BE2C (cell line): ENCODE data around the gene MMP20.

ENCODE experiments used
- DNase-seq: peaks from one replicate; pipeline ENCODE4 v3.0.0-alpha.2; 2020
- H3K27me3 ChIP-seq: fragments of 250-450 bp; sonication (Bioruptor Pico); 2 replicates; pipeline ENCODE4 v1.5.1; 2020; ENCODE audit warnings: mild to moderate bottlenecking
- H3K36me3 ChIP-seq: fragments of 250-450 bp; sonication (Bioruptor Pico); 2 replicates; pipeline ENCODE4 v1.5.1; 2020; ENCODE audit warnings: mild to moderate bottlenecking
- H3K4me1 ChIP-seq: fragments of 250-450 bp; sonication (Bioruptor Pico); 2 replicates; pipeline ENCODE4 v1.5.1; 2020
- H3K4me3 ChIP-seq: 2 replicates; pipeline ENCODE4 v1.5.1; 2011; ENCODE audit warnings: low read depth, low read length
- H3K9me3 ChIP-seq: fragments of 250-450 bp; sonication (Bioruptor Pico); 2 replicates; pipeline ENCODE4 v1.5.1; 2020
- CTCF ChIP-seq: IDR thresholded peaks from 2 replicates; pipeline ENCODE4 v1.5.1; 2012; ENCODE audit warnings: mild to moderate bottlenecking, low read depth, low read length

The MMP20 gene

DNA sequence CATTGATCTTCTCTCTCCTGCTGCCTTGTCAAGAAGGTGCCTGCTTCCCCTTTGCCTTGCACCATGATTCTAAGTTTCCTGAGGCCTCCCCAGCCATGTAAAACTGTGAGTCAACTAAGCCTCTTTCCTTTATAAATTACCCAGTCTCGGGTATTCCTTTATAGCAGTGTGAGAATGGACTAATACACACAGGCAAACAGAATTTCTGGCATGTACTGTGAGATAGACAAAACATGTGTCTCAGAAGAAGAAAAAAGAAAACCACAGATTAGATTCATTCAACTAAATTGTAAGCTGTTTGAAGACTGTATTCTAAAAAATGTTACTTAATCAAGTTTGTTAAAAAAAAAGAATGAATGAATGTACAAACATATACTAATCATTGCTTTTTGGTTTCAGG, 1.5 kb upstream of the MMP20 start:
- no peak overlapping the region for H3K4me3 ChIP-seq
- no peaks in the 10 kb centered on the region for H3K9me3 ChIP-seq
- H3K27me3 ChIP-seq: peaks cover 8% of the 10 kb centered on the region
- no peaks in the 10 kb centered on the region for H3K4me1 ChIP-seq
- H3K36me3 ChIP-seq: no peaks in the 10 kb centered on the region
- no peak for DNase-seq
- TF ChIP-seq CTCF: no peak

DNA sequence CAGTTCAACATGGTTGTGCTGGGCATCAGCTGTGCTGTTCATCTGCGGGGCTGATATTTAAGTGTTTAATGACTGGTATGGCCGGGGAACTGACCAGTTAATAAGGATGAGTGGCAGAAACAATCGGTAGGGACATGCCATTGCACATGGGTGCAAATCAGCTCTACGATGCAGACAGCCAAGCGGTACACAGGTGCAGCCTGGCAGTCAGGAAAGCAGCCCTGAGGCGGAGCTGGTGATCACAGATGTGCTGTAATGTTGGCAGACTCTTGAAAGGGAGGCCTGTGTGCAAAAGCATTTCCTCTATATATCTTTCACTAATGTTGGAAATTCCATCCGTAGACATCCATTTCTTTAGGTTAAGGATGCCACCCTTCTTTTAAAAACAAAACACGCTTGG, 1.1 kb downstream of the MMP20 start:
- no peak overlapping the region for H3K4me3 ChIP-seq
- no peak for TF ChIP-seq CTCF
- no peak for DNase-seq
- no peaks in the 10 kb centered on the region for H3K9me3 ChIP-seq
- H3K36me3 ChIP-seq: no peaks in the 10 kb centered on the region
- peaks cover 3% of the 10 kb centered on the region; the same call in 1 of the 2 replicates for H3K27me3 ChIP-seq
- H3K4me1 ChIP-seq: no peaks in the 10 kb centered on the region

DNA sequence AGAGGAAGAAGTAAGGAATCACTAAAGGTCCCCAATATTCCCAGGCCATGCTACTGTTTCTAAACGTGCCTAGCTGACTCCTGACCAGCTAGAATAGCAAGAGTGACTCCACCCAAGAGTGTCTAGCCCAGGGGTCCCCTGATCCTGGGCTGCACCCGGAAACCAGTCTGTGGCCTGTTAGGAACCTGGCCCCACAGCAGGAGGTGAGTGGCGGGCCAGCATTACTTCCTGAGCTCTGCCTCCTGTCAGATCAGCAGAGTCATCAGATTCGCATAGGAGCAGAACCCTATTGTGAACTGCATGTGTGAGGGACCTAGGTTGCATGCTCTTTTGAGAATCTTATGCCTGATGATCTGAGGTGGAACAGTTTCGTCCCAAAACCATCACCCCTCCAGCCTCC, 2.0 kb downstream of the MMP20 start:
- Histone ChIP-seq H3K4me3 (no peak overlapping the region), H3K36me3 (no peaks in the 10 kb centered on the region), H3K4me1 (no peaks in the 10 kb centered on the region), H3K27me3 (no peaks in the 10 kb centered on the region), H3K9me3 (no peaks in the 10 kb centered on the region)
- no peak for DNase-seq
- no peak for TF ChIP-seq CTCF

GRCh38 chr11:102622258-102622657, 2.9 kb downstream of the MMP20 start:
- no peaks in the 10 kb centered on the region for H3K27me3 ChIP-seq
- no peaks in the 10 kb centered on the region for H3K9me3 ChIP-seq
- TF ChIP-seq CTCF: no peak
- no peaks in the 10 kb centered on the region for H3K4me1 ChIP-seq
- H3K4me3 ChIP-seq: no peak overlapping the region
- H3K36me3 ChIP-seq: no peaks in the 10 kb centered on the region
- no peak for DNase-seq

DNA sequence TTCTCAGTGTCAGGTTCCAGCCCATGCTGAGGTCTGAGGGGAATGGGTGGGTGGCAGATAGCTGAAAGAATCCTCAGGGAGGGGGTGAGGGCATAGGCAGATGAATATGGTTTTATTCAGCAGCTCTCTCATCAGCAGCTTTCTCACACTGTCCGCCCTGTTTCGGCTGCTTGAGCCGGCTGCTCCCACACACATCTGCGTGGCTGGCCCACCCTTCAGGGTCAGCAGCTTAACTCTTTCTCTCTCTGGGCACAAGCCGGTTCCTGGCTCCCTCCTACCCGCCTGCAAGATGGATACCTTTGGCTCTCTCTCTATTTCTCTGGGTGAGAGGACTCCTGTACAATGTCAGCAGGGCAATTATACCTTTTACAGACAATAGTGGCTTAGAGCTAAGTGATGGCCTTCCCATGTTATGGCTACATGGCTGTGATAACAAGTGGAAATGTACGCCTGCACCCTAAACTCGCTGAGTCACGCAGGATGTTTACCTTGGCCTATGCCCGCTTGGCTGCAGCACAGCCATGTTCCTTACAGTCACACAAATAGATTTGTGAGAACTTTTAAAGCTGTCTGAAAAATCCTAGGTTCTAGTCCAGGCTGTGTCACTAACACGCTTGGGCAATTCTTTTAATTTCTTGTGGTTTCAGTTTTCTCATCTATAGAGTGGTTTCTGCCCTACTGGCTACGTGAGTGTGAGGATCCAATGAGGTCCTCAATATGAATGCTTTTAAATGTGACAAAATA, 4.1 kb downstream of the MMP20 start:
- no peaks in the 10 kb centered on the region for H3K27me3 ChIP-seq
- DNase-seq: no peak
- H3K9me3 ChIP-seq: no peaks in the 10 kb centered on the region
- no peak for TF ChIP-seq CTCF
- H3K4me1 ChIP-seq: no peaks in the 10 kb centered on the region
- H3K4me3 ChIP-seq: no peak overlapping the region
- no peaks in the 10 kb centered on the region for H3K36me3 ChIP-seq

GRCh38 chr11:102620179-102620578, 5.0 kb downstream of the MMP20 start:
- no peaks in the 10 kb centered on the region for H3K4me1 ChIP-seq
- no peaks in the 10 kb centered on the region for H3K9me3 ChIP-seq
- H3K27me3 ChIP-seq: no peaks in the 10 kb centered on the region
- no peak for TF ChIP-seq CTCF
- no peaks in the 10 kb centered on the region for H3K36me3 ChIP-seq
- no peak overlapping the region for H3K4me3 ChIP-seq
- DNase-seq: no peak
